ENCODE results near the gene AMPH. TPM values are rescaled to one million over a fixed set of nuclear protein-coding genes. Genes with fewer than 3 reads are reported as not detected.

AMPH gene
- total and polyA plus RNA-seq, 4 donors, result 0.18 to 6.6 (median 3.6) TPM

DNA sequence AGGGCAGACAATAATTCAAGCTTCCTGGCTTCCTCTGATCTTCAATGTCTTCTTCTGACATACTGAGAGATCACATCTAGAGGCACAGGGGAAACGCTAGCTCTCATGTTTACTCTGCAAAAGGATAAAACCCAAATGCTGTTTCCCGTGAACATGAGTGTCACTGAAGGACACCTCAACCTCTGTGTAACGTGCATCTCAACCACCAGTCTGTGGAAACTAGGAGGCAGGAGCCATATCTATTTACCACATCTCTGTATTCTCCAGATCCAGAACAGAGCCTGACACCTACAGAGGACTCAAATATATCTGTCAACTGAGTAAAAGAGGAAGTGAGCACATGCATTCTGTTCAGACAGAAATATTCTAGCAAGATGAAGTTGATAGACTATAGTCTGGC, 217.4 kb downstream of the AMPH start:
- no peak overlapping the region for H3K9ac ChIP-seq (ENCODE audit: insufficient read depth in 1 of 2, low read length in 2 of 2)

DNA sequence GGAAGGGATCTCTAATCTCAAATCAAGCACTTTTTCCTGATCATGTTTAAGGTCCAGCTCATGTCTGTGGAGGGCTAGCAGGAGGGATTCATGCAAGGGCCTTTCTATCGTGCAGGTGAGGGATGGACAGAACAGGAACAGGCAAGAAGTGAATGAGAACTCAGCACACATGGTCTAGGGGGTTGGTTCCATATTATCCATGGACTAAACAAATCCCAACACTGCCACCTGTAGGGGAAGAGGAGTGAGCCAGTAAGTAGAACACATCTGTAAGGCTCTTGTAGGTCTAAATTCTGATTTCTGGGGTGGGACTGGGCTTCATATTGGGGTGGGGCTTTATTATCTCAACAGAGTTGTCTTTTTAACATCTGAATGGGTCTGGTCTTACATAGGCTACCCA, 219.8 kb downstream of the AMPH start:
- H3K27me3 ChIP-seq (ENCODE audit: control insufficient read depth in 3 of 3, insufficient read depth in 3 of 3, low read length in 2 of 3), result no peaks in the 10 kb centered on the region
- TF ChIP-seq, protein P1, sequence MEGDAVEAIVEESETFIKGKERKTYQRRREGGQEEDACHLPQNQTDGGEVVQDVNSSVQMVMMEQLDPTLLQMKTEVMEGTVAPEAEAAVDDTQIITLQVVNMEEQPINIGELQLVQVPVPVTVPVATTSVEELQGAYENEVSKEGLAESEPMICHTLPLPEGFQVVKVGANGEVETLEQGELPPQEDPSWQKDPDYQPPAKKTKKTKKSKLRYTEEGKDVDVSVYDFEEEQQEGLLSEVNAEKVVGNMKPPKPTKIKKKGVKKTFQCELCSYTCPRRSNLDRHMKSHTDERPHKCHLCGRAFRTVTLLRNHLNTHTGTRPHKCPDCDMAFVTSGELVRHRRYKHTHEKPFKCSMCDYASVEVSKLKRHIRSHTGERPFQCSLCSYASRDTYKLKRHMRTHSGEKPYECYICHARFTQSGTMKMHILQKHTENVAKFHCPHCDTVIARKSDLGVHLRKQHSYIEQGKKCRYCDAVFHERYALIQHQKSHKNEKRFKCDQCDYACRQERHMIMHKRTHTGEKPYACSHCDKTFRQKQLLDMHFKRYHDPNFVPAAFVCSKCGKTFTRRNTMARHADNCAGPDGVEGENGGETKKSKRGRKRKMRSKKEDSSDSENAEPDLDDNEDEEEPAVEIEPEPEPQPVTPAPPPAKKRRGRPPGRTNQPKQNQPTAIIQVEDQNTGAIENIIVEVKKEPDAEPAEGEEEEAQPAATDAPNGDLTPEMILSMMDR (IDR thresholded peaks at IDR 0.05; ENCODE audit: control extremely low read depth, extremely low read depth), result no peak
- H3K9ac ChIP-seq (ENCODE audit: insufficient read depth in 1 of 2, low read length in 2 of 2), result no peak overlapping the region
- no peak overlapping the region for H3K4me3 ChIP-seq
- DNase-seq (no peak), ATAC-seq (ENCODE audit: insufficient read depth, low FRiP score) (no peak)
- H3K9me3 ChIP-seq (ENCODE audit: control insufficient read depth in 4 of 4, insufficient read depth in 3 of 4, low read length in 3 of 4), result no peaks in the 10 kb centered on the region
- no peak overlapping the region for H3K27ac ChIP-seq (ENCODE audit: low read depth in 1 of 2, low read length in 1 of 2)
- WGBS, 2 donors, result 86 to 88% methylated on average over 1 of the region's 1 CpG
- H3K4me1 ChIP-seq (ENCODE audit: control insufficient read depth in 5 of 5, insufficient read depth in 5 of 5, low read length in 5 of 5), result peaks cover 0 to 5% (median 0%) of the 10 kb centered on the region in 5 donors
- H3K36me3 ChIP-seq (ENCODE audit: control insufficient read depth in 4 of 4, insufficient read depth in 4 of 4, low read length in 4 of 4), result no peaks in the 10 kb centered on the region

More for the DNA sequence above, 217.4 kb downstream of the AMPH start:
- TF ChIP-seq, protein P1 (IDR thresholded peaks at IDR 0.05; ENCODE audit: control extremely low read depth, extremely low read depth), result no peak
- no peaks in the 10 kb centered on the region for H3K9me3 ChIP-seq (ENCODE audit: control insufficient read depth in 4 of 4, insufficient read depth in 3 of 4, low read length in 3 of 4)
- H3K4me3 ChIP-seq, result no peak overlapping the region
- no peak overlapping the region for H3K27ac ChIP-seq (ENCODE audit: low read depth in 1 of 2, low read length in 1 of 2)
- DNase-seq, result no peak
- peaks cover 0 to 5% (median 0%) of the 10 kb centered on the region in 5 donors for H3K4me1 ChIP-seq (ENCODE audit: control insufficient read depth in 5 of 5, insufficient read depth in 5 of 5, low read length in 5 of 5)
- H3K27me3 ChIP-seq (ENCODE audit: control insufficient read depth in 3 of 3, insufficient read depth in 3 of 3, low read length in 2 of 3), result no peaks in the 10 kb centered on the region
- no peaks in the 10 kb centered on the region for H3K36me3 ChIP-seq (ENCODE audit: control insufficient read depth in 4 of 4, insufficient read depth in 4 of 4, low read length in 4 of 4)
- ATAC-seq (ENCODE audit: insufficient read depth, low FRiP score), result no peak
- 26 to 35% methylated on average over 3 of the region's 3 CpGs for WGBS, 2 donors

DNA sequence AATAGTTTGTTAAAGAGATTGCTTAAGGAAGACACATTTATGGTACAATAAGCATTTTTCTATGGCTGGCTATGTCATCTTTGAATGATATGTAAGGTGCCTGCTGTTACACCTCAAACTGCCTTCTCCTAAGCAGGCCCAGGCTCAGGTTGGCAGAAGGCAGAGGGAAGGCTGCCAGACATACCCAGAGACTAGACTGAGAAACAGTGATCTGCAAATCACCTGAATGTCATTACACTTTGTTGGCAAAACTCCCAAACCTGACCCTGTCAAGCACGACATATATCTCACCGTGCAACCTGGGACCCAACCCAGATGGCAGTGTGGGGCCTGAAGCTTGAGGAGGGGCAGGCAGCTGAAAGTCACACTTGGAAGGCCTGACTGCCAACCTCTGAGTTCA, 221.1 kb downstream of the AMPH start:
- ATAC-seq (ENCODE audit: insufficient read depth, low FRiP score) (no peak), DNase-seq (no peak)
- H3K36me3 ChIP-seq (ENCODE audit: control insufficient read depth in 4 of 4, insufficient read depth in 4 of 4, low read length in 4 of 4), result no peaks in the 10 kb centered on the region
- H3K9me3 ChIP-seq (ENCODE audit: control insufficient read depth in 4 of 4, insufficient read depth in 3 of 4, low read length in 3 of 4), result peaks cover 0 to 3% (median 0%) of the 10 kb centered on the region in 4 donors
- H3K4me1 ChIP-seq (ENCODE audit: control insufficient read depth in 5 of 5, insufficient read depth in 5 of 5, low read length in 5 of 5), result peaks cover 0 to 5% (median 0%) of the 10 kb centered on the region in 5 donors
- TF ChIP-seq, protein P1 (IDR thresholded peaks at IDR 0.05; ENCODE audit: control extremely low read depth, extremely low read depth), result no peak
- no peak overlapping the region for H3K9ac ChIP-seq (ENCODE audit: insufficient read depth in 1 of 2, low read length in 2 of 2)
- 64 to 79% methylated on average over 2 of the region's 2 CpGs for WGBS, 2 donors
- no peaks in the 10 kb centered on the region for H3K27me3 ChIP-seq (ENCODE audit: control insufficient read depth in 3 of 3, insufficient read depth in 3 of 3, low read length in 2 of 3)
- no peak overlapping the region for H3K27ac ChIP-seq (ENCODE audit: low read depth in 1 of 2, low read length in 1 of 2)
- no peak overlapping the region for H3K4me3 ChIP-seq

DNA sequence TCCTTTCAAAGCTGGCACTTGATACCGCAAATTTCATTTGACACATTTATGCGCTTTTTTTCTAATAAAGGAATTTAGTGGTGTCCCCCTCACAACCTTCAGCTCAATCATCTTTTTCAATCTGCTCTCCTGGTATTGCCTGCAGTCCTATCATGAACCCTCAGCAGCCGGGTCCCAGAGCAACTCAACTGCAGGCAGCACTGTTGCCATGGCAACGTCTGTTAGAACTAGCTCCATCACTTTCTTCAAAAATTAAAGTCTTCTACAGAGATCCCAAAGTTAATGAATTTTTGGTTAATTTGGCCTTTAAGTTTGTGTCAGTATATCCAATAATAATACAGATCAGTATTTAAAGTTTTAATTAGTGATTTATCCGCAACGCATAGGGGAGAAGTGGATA, 221.6 kb downstream of the AMPH start:
- Histone ChIP-seq H3K27ac (ENCODE audit: low read depth in 1 of 2, low read length in 1 of 2) (no peak overlapping the region), H3K27me3 (ENCODE audit: control insufficient read depth in 3 of 3, insufficient read depth in 3 of 3, low read length in 2 of 3) (no peaks in the 10 kb centered on the region), H3K36me3 (ENCODE audit: control insufficient read depth in 4 of 4, insufficient read depth in 4 of 4, low read length in 4 of 4) (no peaks in the 10 kb centered on the region), H3K4me3 (no peak overlapping the region), H3K9me3 (ENCODE audit: control insufficient read depth in 4 of 4, insufficient read depth in 3 of 4, low read length in 3 of 4) (peaks cover 0 to 6% (median 0%) of the 10 kb centered on the region in 4 donors), H3K9ac (ENCODE audit: insufficient read depth in 1 of 2, low read length in 2 of 2) (no peak overlapping the region), H3K4me1 (ENCODE audit: control insufficient read depth in 5 of 5, insufficient read depth in 5 of 5, low read length in 5 of 5) (peaks cover 0 to 5% (median 0%) of the 10 kb centered on the region in 5 donors)
- WGBS, 2 donors, result 84 to 89% methylated on average over 6 of the region's 6 CpGs
- DNase-seq, result no peak
- TF ChIP-seq, protein P1 (IDR thresholded peaks at IDR 0.05; ENCODE audit: control extremely low read depth, extremely low read depth), result no peak
- no peak for ATAC-seq (ENCODE audit: insufficient read depth, low FRiP score)

Measured in lung (tissue), 12 donors.